Transverse colon (tissue), 3 donors: ENCODE measurements around the gene CD14.

Experiments
- CTCF ChIP-seq, 5 experiments: fragments of 200-600 bp in 3 of 5; fragments of 450-650 bp in 2 of 5; sonication (generic) in 3 of 5; IDR thresholded peaks; 1 replicate in 2 of 5; 2 replicates in 3 of 5; pipeline ENCODE4 v1.5.1; 2016 to 2017; ENCODE audit warnings: antibody characterized with exemption in 5 of 5, inconsistent platforms in 3 of 5, mild to moderate bottlenecking in 2 of 5, moderate library complexity in 1 of 5
- EP300 ChIP-seq: sonication (generic); formaldehyde crosslinking; IDR thresholded peaks from one replicate; pipeline ENCODE4 v1.6.1; 2017; ENCODE audit warnings: antibody characterized with exemption, low read depth
- POLR2A ChIP-seq: fragments of 450-650 bp; IDR thresholded peaks from one replicate; pipeline ENCODE4 v1.6.1; 2016; ENCODE audit warnings: antibody characterized with exemption, mild to moderate bottlenecking, moderate library complexity

DNA sequence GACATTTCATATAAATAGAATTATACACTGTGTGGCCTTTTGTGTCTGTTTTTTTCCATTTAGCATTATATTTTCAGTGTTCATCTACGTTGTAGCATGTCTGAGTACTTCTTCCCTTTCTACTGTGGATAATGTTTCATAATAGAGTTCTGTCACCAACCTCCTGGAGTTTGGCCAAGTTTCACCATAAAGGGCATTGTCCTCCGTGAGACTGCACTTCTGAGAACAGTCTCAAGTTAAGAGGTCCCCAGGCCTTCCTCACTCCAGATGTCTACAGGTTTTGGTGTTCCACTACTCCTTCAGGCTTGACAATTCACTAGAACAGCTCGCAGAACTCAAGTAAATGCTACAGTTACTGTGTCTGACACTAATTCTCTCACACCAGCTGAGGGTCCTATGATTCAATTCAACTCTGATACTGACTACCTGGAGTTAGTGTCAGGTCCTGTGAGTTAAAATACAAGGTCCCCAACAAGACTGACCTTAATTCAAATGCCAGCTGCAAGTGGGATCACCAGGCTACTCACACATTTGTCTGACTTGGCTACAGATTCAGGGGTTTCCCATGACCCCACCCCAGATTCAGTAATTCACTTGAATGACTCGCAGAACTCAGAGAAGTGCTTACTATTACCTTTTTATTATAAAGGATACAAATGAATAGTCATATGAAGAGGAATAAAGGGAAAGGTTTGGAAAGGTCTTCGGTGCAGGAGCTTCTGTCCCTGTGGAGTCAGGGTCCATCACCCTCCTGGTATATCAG lies 37.3 kb downstream of the CD14 start:
- no peak for TF ChIP-seq CTCF (IDR thresholded peaks at IDR 0.05)
- TF ChIP-seq EP300 = no peak
- TF ChIP-seq POLR2A = no peak
